ENCODE measurements around the gene RRAGC.

DNA sequence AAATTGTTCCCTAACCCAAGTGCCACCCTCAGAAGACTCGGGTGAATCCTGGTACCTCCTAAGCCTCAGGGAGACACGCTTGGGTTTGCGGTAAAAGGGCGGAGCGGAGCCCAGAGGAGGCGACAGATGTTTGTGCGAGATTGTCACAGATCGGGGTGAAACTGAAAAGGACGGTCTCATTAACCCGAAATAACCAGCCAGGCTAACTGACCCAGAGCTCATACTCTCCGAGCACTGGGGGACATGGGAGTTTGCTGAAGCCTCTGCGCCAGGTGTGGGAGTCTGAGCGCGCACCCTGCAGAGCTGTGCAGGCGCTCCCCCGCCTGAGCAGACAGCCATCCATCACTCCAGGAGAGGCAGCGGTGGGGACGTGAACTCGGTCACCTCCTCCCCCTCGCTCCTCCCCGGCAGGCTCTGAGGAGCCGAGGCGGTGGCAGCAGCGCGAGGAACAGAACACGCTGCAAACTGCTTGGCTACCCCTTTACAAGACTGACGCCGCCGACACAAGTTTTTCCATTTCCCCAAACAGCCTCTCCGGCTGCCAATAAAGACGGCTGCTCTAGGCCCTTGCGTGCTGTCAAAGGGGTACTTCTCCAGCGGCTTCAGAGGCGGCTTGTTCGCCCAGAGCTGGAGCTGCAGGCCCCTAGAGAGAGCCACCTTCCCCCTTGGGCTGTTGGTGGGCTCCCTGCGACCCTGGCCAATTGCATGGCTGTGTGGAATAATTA lies 43.5 kb downstream of the RRAGC start:
- TF ChIP-seq, protein P1, sequence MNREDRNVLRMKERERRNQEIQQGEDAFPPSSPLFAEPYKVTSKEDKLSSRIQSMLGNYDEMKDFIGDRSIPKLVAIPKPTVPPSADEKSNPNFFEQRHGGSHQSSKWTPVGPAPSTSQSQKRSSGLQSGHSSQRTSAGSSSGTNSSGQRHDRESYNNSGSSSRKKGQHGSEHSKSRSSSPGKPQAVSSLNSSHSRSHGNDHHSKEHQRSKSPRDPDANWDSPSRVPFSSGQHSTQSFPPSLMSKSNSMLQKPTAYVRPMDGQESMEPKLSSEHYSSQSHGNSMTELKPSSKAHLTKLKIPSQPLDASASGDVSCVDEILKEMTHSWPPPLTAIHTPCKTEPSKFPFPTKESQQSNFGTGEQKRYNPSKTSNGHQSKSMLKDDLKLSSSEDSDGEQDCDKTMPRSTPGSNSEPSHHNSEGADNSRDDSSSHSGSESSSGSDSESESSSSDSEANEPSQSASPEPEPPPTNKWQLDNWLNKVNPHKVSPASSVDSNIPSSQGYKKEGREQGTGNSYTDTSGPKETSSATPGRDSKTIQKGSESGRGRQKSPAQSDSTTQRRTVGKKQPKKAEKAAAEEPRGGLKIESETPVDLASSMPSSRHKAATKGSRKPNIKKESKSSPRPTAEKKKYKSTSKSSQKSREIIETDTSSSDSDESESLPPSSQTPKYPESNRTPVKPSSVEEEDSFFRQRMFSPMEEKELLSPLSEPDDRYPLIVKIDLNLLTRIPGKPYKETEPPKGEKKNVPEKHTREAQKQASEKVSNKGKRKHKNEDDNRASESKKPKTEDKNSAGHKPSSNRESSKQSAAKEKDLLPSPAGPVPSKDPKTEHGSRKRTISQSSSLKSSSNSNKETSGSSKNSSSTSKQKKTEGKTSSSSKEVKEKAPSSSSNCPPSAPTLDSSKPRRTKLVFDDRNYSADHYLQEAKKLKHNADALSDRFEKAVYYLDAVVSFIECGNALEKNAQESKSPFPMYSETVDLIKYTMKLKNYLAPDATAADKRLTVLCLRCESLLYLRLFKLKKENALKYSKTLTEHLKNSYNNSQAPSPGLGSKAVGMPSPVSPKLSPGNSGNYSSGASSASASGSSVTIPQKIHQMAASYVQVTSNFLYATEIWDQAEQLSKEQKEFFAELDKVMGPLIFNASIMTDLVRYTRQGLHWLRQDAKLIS (CRISPR knock-in tag; IDR thresholded peaks at IDR 0.05) = peak; percentile 64
- TF ChIP-seq, protein P2, sequence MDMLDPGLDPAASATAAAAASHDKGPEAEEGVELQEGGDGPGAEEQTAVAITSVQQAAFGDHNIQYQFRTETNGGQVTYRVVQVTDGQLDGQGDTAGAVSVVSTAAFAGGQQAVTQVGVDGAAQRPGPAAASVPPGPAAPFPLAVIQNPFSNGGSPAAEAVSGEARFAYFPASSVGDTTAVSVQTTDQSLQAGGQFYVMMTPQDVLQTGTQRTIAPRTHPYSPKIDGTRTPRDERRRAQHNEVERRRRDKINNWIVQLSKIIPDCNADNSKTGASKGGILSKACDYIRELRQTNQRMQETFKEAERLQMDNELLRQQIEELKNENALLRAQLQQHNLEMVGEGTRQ (CRISPR knock-in tag; IDR thresholded peaks at IDR 0.05) = no peak
- TF ChIP-seq MYC (IDR thresholded peaks at IDR 0.05; ENCODE audit: low read depth, low read length) (peak; percentile 90; the same call in 1 of the 2 replicates), MYC (CRISPR knock-in tag; IDR thresholded peaks at IDR 0.05; ENCODE audit: borderline replicate concordance, low read depth) (no peak), KDM1A (IDR thresholded peaks at IDR 0.05) (peak; percentile 91 to 93)
- TF ChIP-seq, protein P3, sequence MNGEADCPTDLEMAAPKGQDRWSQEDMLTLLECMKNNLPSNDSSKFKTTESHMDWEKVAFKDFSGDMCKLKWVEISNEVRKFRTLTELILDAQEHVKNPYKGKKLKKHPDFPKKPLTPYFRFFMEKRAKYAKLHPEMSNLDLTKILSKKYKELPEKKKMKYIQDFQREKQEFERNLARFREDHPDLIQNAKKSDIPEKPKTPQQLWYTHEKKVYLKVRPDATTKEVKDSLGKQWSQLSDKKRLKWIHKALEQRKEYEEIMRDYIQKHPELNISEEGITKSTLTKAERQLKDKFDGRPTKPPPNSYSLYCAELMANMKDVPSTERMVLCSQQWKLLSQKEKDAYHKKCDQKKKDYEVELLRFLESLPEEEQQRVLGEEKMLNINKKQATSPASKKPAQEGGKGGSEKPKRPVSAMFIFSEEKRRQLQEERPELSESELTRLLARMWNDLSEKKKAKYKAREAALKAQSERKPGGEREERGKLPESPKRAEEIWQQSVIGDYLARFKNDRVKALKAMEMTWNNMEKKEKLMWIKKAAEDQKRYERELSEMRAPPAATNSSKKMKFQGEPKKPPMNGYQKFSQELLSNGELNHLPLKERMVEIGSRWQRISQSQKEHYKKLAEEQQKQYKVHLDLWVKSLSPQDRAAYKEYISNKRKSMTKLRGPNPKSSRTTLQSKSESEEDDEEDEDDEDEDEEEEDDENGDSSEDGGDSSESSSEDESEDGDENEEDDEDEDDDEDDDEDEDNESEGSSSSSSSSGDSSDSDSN (IDR thresholded peaks at IDR 0.05; ENCODE audit: borderline replicate concordance in 1 of 2, low read depth in 2 of 2, low read length in 2 of 2) = peak; percentile 66 to 89; a peak in 3 of 4 replicates
